Left ventricle myocardium inferior (tissue), 1 donor: ENCODE measurements around the gene EFR3B. TPM values are rescaled to one million over a fixed set of nuclear protein-coding genes. Genes with fewer than 3 reads are reported as not detected.

Experiments
- DNase-seq: peaks from one replicate; pipeline ENCODE4 v3.0.0-alpha.2; 2020
- H3K27ac ChIP-seq: fragments of 200-600 bp; replicated peaks from 2 replicates; pipeline ENCODE4 v1.8.0; 2021
- H3K27me3 ChIP-seq: fragments of 200-600 bp; 2 replicates; pipeline ENCODE4 v1.8.0; 2021; ENCODE audit warnings: low read depth
- H3K36me3 ChIP-seq: fragments of 200-600 bp; 2 replicates; pipeline ENCODE4 v1.8.0; 2021
- H3K4me1 ChIP-seq: fragments of 200-600 bp; 2 replicates; pipeline ENCODE4 v1.8.0; 2021
- H3K4me3 ChIP-seq: fragments of 200-600 bp; 2 replicates; pipeline ENCODE4 v1.8.0; 2021; ENCODE audit warnings: mild to moderate bottlenecking, moderate library complexity
- H3K9me3 ChIP-seq: fragments of 200-600 bp; replicated peaks from 2 replicates; pipeline ENCODE4 v1.8.0; 2021
- intact Hi-C: fragments of 100-400 bp; cut with micrococcal nuclease; formaldehyde crosslinking; loops from one replicate; pipeline ENCODE4 v1.11.0; 2022
- total RNA-seq: library from RNA; stranded (reverse); fragmentation: NEBNext Ultra II Directional; extraction: Animal tissue kit (Norgen Biotek cat#: 25700); gene quantifications from one replicate; pipeline ENCODE4 v1.2.1, GENCODE V29; 2021
- TF ChIP-seq, protein P1 (sequence below): fragments of 200-600 bp; IDR thresholded peaks from 2 replicates; pipeline ENCODE4 v1.8.0; 2021; ENCODE audit warnings: antibody characterized with exemption, mild to moderate bottlenecking, borderline replicate concordance
- donor health status: DM: no; HTN: yes; CAD: no; lungs with severe emphysema.

EFR3B gene
- total RNA-seq, 1 donor from 2014 or later = 8.7 TPM

DNA sequence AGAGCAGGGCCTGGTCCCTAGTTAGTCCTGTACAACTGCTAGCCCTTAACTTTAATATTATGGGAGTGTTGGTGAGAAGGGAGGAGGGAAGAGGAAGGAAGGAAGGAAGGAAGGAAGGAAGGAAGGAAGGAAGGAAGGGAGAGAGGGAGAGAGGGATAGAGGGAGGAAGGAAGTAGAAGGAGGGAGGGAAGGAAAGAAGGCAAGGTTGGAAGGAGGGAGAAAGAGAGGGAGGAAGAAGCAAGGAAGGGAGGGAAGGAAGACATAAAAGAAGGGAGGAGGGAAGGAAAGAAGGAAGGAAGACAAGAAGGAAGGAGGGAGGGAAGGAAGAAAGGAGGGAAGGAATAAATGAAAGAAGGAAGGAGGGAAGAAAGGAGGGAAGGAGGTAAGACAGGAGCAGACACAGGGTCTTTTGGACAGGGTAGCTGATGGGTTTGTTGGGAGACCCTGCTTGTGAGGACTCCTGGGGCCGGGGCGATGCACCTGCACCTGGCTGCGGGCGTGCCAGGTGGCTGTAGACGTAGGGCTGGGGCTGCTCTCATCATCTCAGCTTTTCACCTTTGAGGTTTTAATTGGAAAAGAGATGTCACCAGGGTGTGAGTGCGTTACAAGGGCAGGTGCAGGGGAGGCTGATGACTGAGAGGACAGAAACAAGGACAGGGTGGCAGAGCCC is 132.5 kb downstream of the EFR3B start:
- no peaks in the 10 kb centered on the region for H3K9me3 ChIP-seq
- no peaks in the 10 kb centered on the region for H3K36me3 ChIP-seq
- TF ChIP-seq, protein P1, sequence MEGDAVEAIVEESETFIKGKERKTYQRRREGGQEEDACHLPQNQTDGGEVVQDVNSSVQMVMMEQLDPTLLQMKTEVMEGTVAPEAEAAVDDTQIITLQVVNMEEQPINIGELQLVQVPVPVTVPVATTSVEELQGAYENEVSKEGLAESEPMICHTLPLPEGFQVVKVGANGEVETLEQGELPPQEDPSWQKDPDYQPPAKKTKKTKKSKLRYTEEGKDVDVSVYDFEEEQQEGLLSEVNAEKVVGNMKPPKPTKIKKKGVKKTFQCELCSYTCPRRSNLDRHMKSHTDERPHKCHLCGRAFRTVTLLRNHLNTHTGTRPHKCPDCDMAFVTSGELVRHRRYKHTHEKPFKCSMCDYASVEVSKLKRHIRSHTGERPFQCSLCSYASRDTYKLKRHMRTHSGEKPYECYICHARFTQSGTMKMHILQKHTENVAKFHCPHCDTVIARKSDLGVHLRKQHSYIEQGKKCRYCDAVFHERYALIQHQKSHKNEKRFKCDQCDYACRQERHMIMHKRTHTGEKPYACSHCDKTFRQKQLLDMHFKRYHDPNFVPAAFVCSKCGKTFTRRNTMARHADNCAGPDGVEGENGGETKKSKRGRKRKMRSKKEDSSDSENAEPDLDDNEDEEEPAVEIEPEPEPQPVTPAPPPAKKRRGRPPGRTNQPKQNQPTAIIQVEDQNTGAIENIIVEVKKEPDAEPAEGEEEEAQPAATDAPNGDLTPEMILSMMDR = no peak
- H3K27me3 ChIP-seq = peaks cover 76% of the 10 kb centered on the region
- H3K27ac ChIP-seq = no peak overlapping the region
- no peak for DNase-seq
- H3K4me1 ChIP-seq = no peaks in the 10 kb centered on the region
- no peak overlapping the region for H3K4me3 ChIP-seq
- intact Hi-C loops = no loop called here

DNA sequence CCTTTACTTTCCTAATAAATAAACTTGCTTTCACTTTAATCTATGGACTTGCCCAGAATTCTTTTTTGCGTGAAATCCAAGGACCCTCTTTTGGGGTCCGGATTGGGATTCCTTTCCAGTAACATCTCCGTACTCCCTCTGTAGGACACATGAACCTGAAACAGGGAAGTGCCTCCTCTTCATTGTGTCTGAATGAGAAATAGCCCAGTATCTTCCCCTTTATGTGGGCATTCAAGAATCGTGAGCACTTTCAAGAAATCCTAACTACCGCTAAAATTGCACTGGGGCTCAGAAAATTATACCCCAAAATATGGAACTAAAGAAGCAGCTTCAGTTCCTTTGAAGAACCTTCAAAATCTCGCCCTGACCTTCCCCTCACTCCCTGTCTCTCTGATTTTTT is 134.3 kb downstream of the EFR3B start:
- DNase-seq = no peak
- H3K4me3 ChIP-seq = no peak overlapping the region
- no peaks in the 10 kb centered on the region for H3K9me3 ChIP-seq
- no peaks in the 10 kb centered on the region for H3K36me3 ChIP-seq
- TF ChIP-seq, protein P1 = no peak
- intact Hi-C loops = no loop called here
- H3K4me1 ChIP-seq = no peaks in the 10 kb centered on the region
- H3K27ac ChIP-seq = no peak overlapping the region
- H3K27me3 ChIP-seq = peaks cover 65% of the 10 kb centered on the region

DNA sequence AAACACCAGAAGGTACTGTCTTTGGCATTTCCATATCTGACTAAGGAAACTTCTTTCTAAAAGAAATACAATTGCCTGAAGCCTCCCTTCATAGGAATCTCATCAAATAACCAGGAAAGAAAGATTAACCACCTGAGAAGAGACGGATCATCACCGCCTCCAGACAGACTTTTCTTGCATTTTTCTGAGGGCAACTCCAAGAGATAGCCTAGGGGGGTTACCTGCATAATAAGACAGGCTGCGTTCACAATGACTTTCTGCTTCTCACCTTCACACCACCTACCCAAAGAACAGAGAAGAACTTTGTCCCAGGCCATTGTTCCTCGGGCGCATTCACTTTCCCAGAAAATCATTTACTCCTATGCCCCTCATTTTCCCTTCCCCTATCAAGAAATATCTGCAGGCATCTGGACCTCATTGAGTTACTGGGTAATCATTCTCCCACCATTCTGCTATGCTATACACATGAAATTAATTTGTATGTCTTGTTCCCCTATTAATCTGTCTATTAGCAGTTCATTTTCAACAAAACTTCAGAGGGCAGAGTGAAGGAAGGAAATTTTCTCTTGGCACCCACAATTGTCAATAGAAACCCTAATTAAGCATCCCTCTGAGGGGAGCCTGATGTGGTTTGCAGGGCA is 134.8 kb downstream of the EFR3B start:
- H3K36me3 ChIP-seq = no peaks in the 10 kb centered on the region
- H3K4me3 ChIP-seq = no peak overlapping the region
- no peak for DNase-seq
- TF ChIP-seq, protein P1 = no peak
- no peak overlapping the region for H3K27ac ChIP-seq
- intact Hi-C loops = no loop called here
- H3K27me3 ChIP-seq = peaks cover 60% of the 10 kb centered on the region
- H3K4me1 ChIP-seq = no peaks in the 10 kb centered on the region
- H3K9me3 ChIP-seq = peaks cover 2% of the 10 kb centered on the region

DNA sequence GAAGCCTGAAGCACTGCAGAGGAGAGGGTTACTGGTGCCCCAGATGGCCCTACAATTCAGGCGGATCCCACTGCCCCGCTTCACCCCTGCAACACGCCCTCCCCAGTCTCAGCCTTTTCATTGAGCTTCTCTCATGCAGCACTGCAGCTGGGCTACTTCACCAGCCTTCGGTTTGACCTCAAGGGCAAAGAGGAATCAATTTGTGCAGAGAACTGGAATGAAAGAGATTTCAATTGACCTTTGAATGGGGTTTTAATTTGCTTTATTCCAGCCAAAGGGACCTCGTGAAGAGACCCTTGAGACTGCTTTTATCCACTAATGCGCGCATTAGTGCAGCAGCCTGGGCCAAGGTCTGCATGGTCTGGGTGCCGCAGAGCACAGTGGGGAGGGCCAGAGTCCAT is 135.3 kb downstream of the EFR3B start:
- peaks cover 54% of the 10 kb centered on the region for H3K27me3 ChIP-seq
- intact Hi-C loops = no loop called here
- no peak for DNase-seq
- peaks cover 8% of the 10 kb centered on the region for H3K9me3 ChIP-seq
- no peaks in the 10 kb centered on the region for H3K4me1 ChIP-seq
- H3K36me3 ChIP-seq = no peaks in the 10 kb centered on the region
- TF ChIP-seq, protein P1 = no peak
- no peak overlapping the region for H3K4me3 ChIP-seq
- no peak overlapping the region for H3K27ac ChIP-seq

DNA sequence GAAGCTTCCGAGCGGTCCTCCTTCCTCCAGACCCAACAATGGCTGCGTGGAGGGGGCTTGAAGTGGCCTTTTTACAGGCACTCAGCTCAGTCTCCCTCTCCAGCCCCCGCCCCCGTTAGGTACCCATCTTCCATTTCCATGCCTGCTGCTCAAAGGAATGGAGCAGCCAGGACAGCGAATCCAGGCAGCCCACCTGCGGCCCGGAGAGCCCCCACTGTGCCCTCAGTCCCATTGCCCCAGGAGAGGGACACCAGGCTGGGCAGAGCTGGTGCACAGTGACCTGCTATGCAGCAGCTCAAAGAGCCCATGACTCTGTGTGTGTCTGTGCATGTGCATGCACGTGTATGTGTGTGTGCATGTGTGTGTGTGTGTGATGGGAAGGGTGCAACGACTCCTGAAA is 137.1 kb downstream of the EFR3B start:
- H3K27ac ChIP-seq = no peak overlapping the region
- no peak overlapping the region for H3K4me3 ChIP-seq
- intact Hi-C loops = no loop called here
- peaks cover 45% of the 10 kb centered on the region for H3K27me3 ChIP-seq
- peaks cover 8% of the 10 kb centered on the region for H3K9me3 ChIP-seq
- DNase-seq = no peak
- H3K4me1 ChIP-seq = no peaks in the 10 kb centered on the region
- TF ChIP-seq, protein P1 = no peak
- H3K36me3 ChIP-seq = no peaks in the 10 kb centered on the region
